MM.1S (cell line): ENCODE measurements around the gene RREB1.

Experiments used
- DNase-seq: peaks from one replicate; pipeline ENCODE4 v3.0.0-alpha.2; 2015
- H2AFZ ChIP-seq: fragments of 300-600 bp; sonication (generic); 2 replicates; pipeline ENCODE4 v1.6.0; 2016; ENCODE audit warnings: antibody characterized with exemption, low read length
- H3F3A ChIP-seq: fragments of 300-600 bp; sonication (generic); 2 replicates; pipeline ENCODE4 v1.6.1; 2016; ENCODE audit warnings: mild to moderate bottlenecking, antibody characterized with exemption, low read length, moderate library complexity, mixed read lengths; ENCODE audit not compliant: insufficient read depth
- H3K27ac ChIP-seq: fragments of 300-600 bp; sonication (generic); 2 replicates; pipeline ENCODE4 v1.5.1; 2016; ENCODE audit warnings: mild to moderate bottlenecking, low read length
- H3K27me3 ChIP-seq: fragments of 300-600 bp; sonication (generic); replicated peaks from 2 replicates; pipeline ENCODE4 v1.6.0; 2016; ENCODE audit warnings: low read length; ENCODE audit not compliant: insufficient read depth
- H3K36me3 ChIP-seq: fragments of 300-600 bp; sonication (generic); replicated peaks from 2 replicates; pipeline ENCODE4 v1.6.1; 2016; ENCODE audit warnings: mild to moderate bottlenecking, low read length, mixed read lengths; ENCODE audit not compliant: insufficient read depth
- H3K4me1 ChIP-seq: fragments of 300-600 bp; sonication (generic); 2 replicates; pipeline ENCODE4 v1.6.1; 2016; ENCODE audit warnings: low read length, mixed read lengths
- H3K4me2 ChIP-seq: fragments of 300-600 bp; sonication (generic); 2 replicates; pipeline ENCODE4 v1.6.0; 2016; ENCODE audit warnings: low read depth, low read length
- H3K4me3 ChIP-seq: fragments of 300-600 bp; sonication (generic); 2 replicates; pipeline ENCODE4 v1.5.1; 2016; ENCODE audit warnings: low read length, mixed read lengths
- H3K79me2 ChIP-seq: fragments of 300-600 bp; sonication (generic); 2 replicates; pipeline ENCODE4 v1.6.1; 2016; ENCODE audit warnings: mixed run types, low read length, mixed read lengths
- H3K9ac ChIP-seq: fragments of 300-600 bp; sonication (generic); 2 replicates; pipeline ENCODE4 v1.6.1; 2016; ENCODE audit warnings: low read length, mixed read lengths
- H3K9me2 ChIP-seq: fragments of 300-600 bp; sonication (generic); replicated peaks from 2 replicates; pipeline ENCODE4 v1.6.1; 2016; ENCODE audit warnings: mild to moderate bottlenecking, low read length, mixed read lengths; ENCODE audit not compliant: insufficient read depth
- H3K9me3 ChIP-seq: fragments of 300-600 bp; sonication (generic); replicated peaks from 2 replicates; pipeline ENCODE4 v1.6.1; 2016; ENCODE audit warnings: mild to moderate bottlenecking, low read length, mixed read lengths; ENCODE audit not compliant: insufficient read depth
- H4K20me1 ChIP-seq: fragments of 300-600 bp; sonication (generic); 2 replicates; pipeline ENCODE4 v1.6.1; 2016; ENCODE audit warnings: mild to moderate bottlenecking, low read length, moderate library complexity, mixed read lengths; ENCODE audit not compliant: insufficient read depth
- CTCF ChIP-seq: fragments of 300-600 bp; sonication (generic); IDR thresholded peaks from 2 replicates; pipeline ENCODE4 v1.5.1; 2016; ENCODE audit warnings: antibody characterized with exemption, low read length, mixed read lengths
- EZH2 ChIP-seq: fragments of 300-600 bp; sonication (generic); optimal IDR thresholded peaks from 2 replicates; pipeline ENCODE3; 2017; ENCODE audit warnings: low read depth, mild to moderate bottlenecking, antibody characterized with exemption, low read length, mixed read lengths
- EZH2phosphoT487 ChIP-seq: fragments of 300-600 bp; sonication (generic); IDR thresholded peaks from 2 replicates; pipeline ENCODE4 v1.6.1; 2018; ENCODE audit warnings: antibody characterized with exemption, low read length

Gene RREB1

GRCh38 chr6:7196685-7197283 lies 89.0 kb downstream of the RREB1 start:
- no peak for TF ChIP-seq EZH2phosphoT487
- no peak for TF ChIP-seq EZH2
- no peak for TF ChIP-seq CTCF
- DNase-seq = no peak
- Histone ChIP-seq H3K9ac (no peak overlapping the region), H3K4me3 (no peak overlapping the region), H3K9me2 (no peaks in the 10 kb centered on the region), H2AFZ (no peak overlapping the region), H3K9me3 (no peaks in the 10 kb centered on the region), H3K4me1 (peaks cover 3% of the 10 kb centered on the region), H3K27me3 (no peaks in the 10 kb centered on the region), H3F3A (no peaks in the 10 kb centered on the region; the same call in 1 of the 2 replicates), H3K4me2 (no peak overlapping the region), H3K36me3 (no peaks in the 10 kb centered on the region), H3K27ac (no peak overlapping the region), H4K20me1 (no peaks in the 10 kb centered on the region), H3K79me2 (no peaks in the 10 kb centered on the region; the same call in 1 of the 2 replicates)

- H3K27ac ChIP-seq = no peak overlapping the region
- no peak overlapping the region for H3K9ac ChIP-seq
- no peak overlapping the region for H3K4me2 ChIP-seq
- H3K36me3 ChIP-seq = no peaks in the 10 kb centered on the region
- TF ChIP-seq EZH2 (no peak), EZH2phosphoT487 (no peak), CTCF (no peak)
- H3K4me1 ChIP-seq = peaks cover 12% of the 10 kb centered on the region
- H3K9me3 ChIP-seq = no peaks in the 10 kb centered on the region
- H2AFZ ChIP-seq = no peak overlapping the region
- no peaks in the 10 kb centered on the region for H3K27me3 ChIP-seq
- H3F3A ChIP-seq = no peaks in the 10 kb centered on the region; the same call in 1 of the 2 replicates
- DNase-seq = no peak
- H3K79me2 ChIP-seq = no peaks in the 10 kb centered on the region; the same call in 1 of the 2 replicates
- H4K20me1 ChIP-seq = no peaks in the 10 kb centered on the region
- H3K4me3 ChIP-seq = no peak overlapping the region
- H3K9me2 ChIP-seq = no peaks in the 10 kb centered on the region
Measured at GRCh38 chr6:7197747-7198146, 90.0 kb downstream of the RREB1 start.

- H2AFZ ChIP-seq = no peak overlapping the region
- TF ChIP-seq EZH2 = no peak
- TF ChIP-seq CTCF = no peak
- no peak for TF ChIP-seq EZH2phosphoT487
- H3K79me2 ChIP-seq = no peaks in the 10 kb centered on the region; the same call in 1 of the 2 replicates
- H3K4me3 ChIP-seq = no peak overlapping the region
- H3K9ac ChIP-seq = no peak overlapping the region
- H3K36me3 ChIP-seq = no peaks in the 10 kb centered on the region
- H3K9me2 ChIP-seq = no peaks in the 10 kb centered on the region
- DNase-seq = no peak
- H3K27ac ChIP-seq = no peak overlapping the region
- no peaks in the 10 kb centered on the region for H4K20me1 ChIP-seq
- no peaks in the 10 kb centered on the region; the same call in 1 of the 2 replicates for H3F3A ChIP-seq
- H3K27me3 ChIP-seq = no peaks in the 10 kb centered on the region
- no peak overlapping the region for H3K4me2 ChIP-seq
- peaks cover 12% of the 10 kb centered on the region for H3K4me1 ChIP-seq
- H3K9me3 ChIP-seq = no peaks in the 10 kb centered on the region
Measured at GRCh38 chr6:7198833-7199800, 91.4 kb downstream of the RREB1 start.
